PFSK-1 (cell line): ENCODE results near the gene PLEKHG2.

Experiments used
- POLR2AphosphoS5 ChIP-seq: IDR thresholded peaks from 2 replicates; pipeline ENCODE4 v1.6.1; 2012; ENCODE audit warnings: low read depth, mild to moderate bottlenecking, control low read depth, low read length, moderate library complexity
- SIN3A ChIP-seq: IDR thresholded peaks from 2 replicates; pipeline ENCODE4 v1.6.1; 2012; ENCODE audit warnings: mild to moderate bottlenecking, low read length, moderate library complexity, borderline replicate concordance; ENCODE audit not compliant: insufficient read depth
- TAF1 ChIP-seq: IDR thresholded peaks from 2 replicates; pipeline ENCODE4 v1.6.1; 2012; ENCODE audit warnings: low read length, control low read depth, borderline replicate concordance; ENCODE audit not compliant: insufficient read depth
- TF ChIP-seq, protein P1 (sequence below), 2 experiments: IDR thresholded peaks; 2 replicates each; pipeline versions ENCODE4 v1.6.1 to v1.8.0; 2011 to 2012; ENCODE audit warnings: low read depth in 2 of 2, low read length in 2 of 2, control low read depth in 1 of 2, inconsistent platforms in 1 of 2, mild to moderate bottlenecking in 1 of 2, moderate library complexity in 1 of 2; ENCODE audit not compliant: insufficient read depth in 1 of 2

DNA sequence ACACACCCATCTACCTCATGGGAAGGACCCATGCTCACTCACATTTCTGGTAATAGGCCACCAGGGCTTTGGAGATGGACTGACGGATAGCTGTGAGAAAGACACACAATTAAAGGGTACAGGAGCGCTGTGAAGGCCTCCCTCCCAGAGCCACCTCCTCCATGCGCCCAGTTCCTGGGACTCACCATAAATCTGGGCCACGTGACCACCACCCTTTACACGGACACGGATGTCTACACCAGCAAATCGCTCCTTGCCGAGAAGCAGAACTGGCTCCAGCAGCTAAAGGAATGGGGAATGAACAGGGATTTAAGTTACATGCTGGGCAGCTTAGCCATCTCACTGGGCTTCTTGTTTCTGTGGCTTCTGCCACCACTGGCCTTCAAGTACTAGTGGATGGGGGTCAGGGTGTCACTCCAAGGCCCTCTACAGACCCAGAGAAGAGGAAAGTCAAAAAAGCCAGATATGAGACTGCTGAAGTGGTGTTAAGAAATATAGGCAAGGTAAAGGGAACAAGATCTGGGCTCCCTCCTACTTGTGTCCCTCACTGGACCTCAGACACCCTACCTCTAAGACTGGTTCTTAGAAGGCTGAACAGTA is 21.1 kb downstream of the PLEKHG2 start:
- TF ChIP-seq POLR2AphosphoS5: no peak
- no peak for TF ChIP-seq TAF1
- TF ChIP-seq, protein P1, sequence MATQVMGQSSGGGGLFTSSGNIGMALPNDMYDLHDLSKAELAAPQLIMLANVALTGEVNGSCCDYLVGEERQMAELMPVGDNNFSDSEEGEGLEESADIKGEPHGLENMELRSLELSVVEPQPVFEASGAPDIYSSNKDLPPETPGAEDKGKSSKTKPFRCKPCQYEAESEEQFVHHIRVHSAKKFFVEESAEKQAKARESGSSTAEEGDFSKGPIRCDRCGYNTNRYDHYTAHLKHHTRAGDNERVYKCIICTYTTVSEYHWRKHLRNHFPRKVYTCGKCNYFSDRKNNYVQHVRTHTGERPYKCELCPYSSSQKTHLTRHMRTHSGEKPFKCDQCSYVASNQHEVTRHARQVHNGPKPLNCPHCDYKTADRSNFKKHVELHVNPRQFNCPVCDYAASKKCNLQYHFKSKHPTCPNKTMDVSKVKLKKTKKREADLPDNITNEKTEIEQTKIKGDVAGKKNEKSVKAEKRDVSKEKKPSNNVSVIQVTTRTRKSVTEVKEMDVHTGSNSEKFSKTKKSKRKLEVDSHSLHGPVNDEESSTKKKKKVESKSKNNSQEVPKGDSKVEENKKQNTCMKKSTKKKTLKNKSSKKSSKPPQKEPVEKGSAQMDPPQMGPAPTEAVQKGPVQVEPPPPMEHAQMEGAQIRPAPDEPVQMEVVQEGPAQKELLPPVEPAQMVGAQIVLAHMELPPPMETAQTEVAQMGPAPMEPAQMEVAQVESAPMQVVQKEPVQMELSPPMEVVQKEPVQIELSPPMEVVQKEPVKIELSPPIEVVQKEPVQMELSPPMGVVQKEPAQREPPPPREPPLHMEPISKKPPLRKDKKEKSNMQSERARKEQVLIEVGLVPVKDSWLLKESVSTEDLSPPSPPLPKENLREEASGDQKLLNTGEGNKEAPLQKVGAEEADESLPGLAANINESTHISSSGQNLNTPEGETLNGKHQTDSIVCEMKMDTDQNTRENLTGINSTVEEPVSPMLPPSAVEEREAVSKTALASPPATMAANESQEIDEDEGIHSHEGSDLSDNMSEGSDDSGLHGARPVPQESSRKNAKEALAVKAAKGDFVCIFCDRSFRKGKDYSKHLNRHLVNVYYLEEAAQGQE (IDR thresholded peaks at IDR 0.05; ENCODE audit: insufficient read depth in 1 of 2, low read depth in 2 of 2, low read length in 2 of 2): no peak
- TF ChIP-seq SIN3A: no peak
